NCI-H1092 treated with DMSO at 0.1 percent for 48 hours (cell line): ENCODE data around the gene RS1.

Experiments used
- DNase-seq: peaks from one replicate; lab custom pipeline; 2025; lab: John Stamatoyannopoulos, UW

The RS1 gene

GRCh38 chrX:18668071-18668835 lies 3.7 kb downstream of the RS1 start:
- peak; percentile 8 for DNase-seq

- DNase-seq: no peak
Observed at GRCh38 chrX:18666614-18667013, 5.3 kb downstream of the RS1 start.

- no peak for DNase-seq
Observed at GRCh38 chrX:18664947-18665346, 7.0 kb downstream of the RS1 start.

- no peak for DNase-seq
Observed at GRCh38 chrX:18661273-18661672, 10.6 kb downstream of the RS1 start.

- peak; percentile 13 for DNase-seq
Observed at GRCh38 chrX:18654875-18655836, 16.8 kb downstream of the RS1 start.

GRCh38 chrX:18652636-18653035 lies 19.3 kb downstream of the RS1 start:
- DNase-seq: no peak

GRCh38 chrX:18650662-18651061 lies 21.2 kb downstream of the RS1 start:
- no peak for DNase-seq

- DNase-seq: no peak
Observed at GRCh38 chrX:18649498-18649951, 22.4 kb downstream of the RS1 start.

- no peak for DNase-seq
Observed at GRCh38 chrX:18647621-18648020, 24.3 kb downstream of the RS1 start.

GRCh38 chrX:18643853-18644252 lies 28.1 kb downstream of the RS1 start:
- no peak for DNase-seq

- DNase-seq: no peak
Observed at GRCh38 chrX:18643243-18643642, 28.7 kb downstream of the RS1 start.

- DNase-seq: no peak
Observed at GRCh38 chrX:18640686-18641085, 31.2 kb downstream of the RS1 start.

- no peak for DNase-seq
Observed at GRCh38 chrX:18639280-18639679, 32.6 kb downstream of the RS1 start.

GRCh38 chrX:18638398-18638797 lies 33.5 kb downstream of the RS1 start:
- no peak for DNase-seq

- no peak for DNase-seq
Observed at GRCh38 chrX:18630934-18631333, 41.0 kb downstream of the RS1 start.

GRCh38 chrX:18624599-18624998 lies 47.3 kb downstream of the RS1 start:
- no peak for DNase-seq

GRCh38 chrX:18620349-18620748 lies 51.6 kb downstream of the RS1 start:
- DNase-seq: no peak

GRCh38 chrX:18619288-18619687 lies 52.6 kb downstream of the RS1 start:
- DNase-seq: no peak

GRCh38 chrX:18617407-18617750 lies 54.5 kb downstream of the RS1 start:
- no peak for DNase-seq

GRCh38 chrX:18616688-18617406 lies 55.1 kb downstream of the RS1 start:
- no peak for DNase-seq

GRCh38 chrX:18613930-18614639 lies 57.8 kb downstream of the RS1 start:
- no peak for DNase-seq

- DNase-seq: no peak
Observed at GRCh38 chrX:18607966-18608365, 63.9 kb downstream of the RS1 start.
